Muscle of arm (tissue), 14 donors: ENCODE measurements around the gene RSBN1L. TPM values are rescaled to one million over a fixed set of nuclear protein-coding genes. Genes with fewer than 3 reads are reported as not detected.
A peak's percentile ranks its signal among the peaks of the same experiment; 100 is the strongest.
"Not testable (repeated sequence)": the region's sequence is repeated elsewhere in the genome, so short reads cannot be mapped to it uniquely, and the experiment has no call there.

ENCODE experiments used
- DNase-seq: peaks from one replicate; pipeline ENCODE4 v3.0.0-alpha.2; 2013
- long read RNA-seq, 11 donors: transcript quantifications; one replicate each; lab custom pipeline, GENCODE V29; 2026
- polyA plus RNA-seq, 12 donors: library from polyadenylated mRNA; unstranded; fragments of 120-200 nt; gene quantifications; one replicate each; pipeline ENCODE4 v1.2.1, GENCODE V29; 2013; ENCODE audit not compliant: insufficient read length in 12 of 12

RSBN1L gene
- 10 to 100 TPM; 13.5 to 64.7 (median 20.5) TPM for polyA plus RNA-seq
- long read RNA-seq, donor 1, full-length matches to known transcripts: 1 of 15 reads
- long read RNA-seq, donor 1, partial matches to known transcripts: 14 of 15 reads
- long read RNA-seq, donor 1, other reads (novel, unspliced or antisense): 0 of 15 reads
- long read RNA-seq, donor 2, full-length matches to known transcripts: 1 of 1 reads
- long read RNA-seq, donor 2, partial matches to known transcripts: 0 of 1 reads
- long read RNA-seq, donor 2, other reads (novel, unspliced or antisense): 0 of 1 reads
- long read RNA-seq, donor 3: 0 reads
- long read RNA-seq, donor 4, full-length matches to known transcripts: 1 of 1 reads
- long read RNA-seq, donor 4, partial matches to known transcripts: 0 of 1 reads
- long read RNA-seq, donor 4, other reads (novel, unspliced or antisense): 0 of 1 reads
- long read RNA-seq, donor 5, full-length matches to known transcripts: 3 of 3 reads
- long read RNA-seq, donor 5, partial matches to known transcripts: 0 of 3 reads
- long read RNA-seq, donor 5, other reads (novel, unspliced or antisense): 0 of 3 reads
- long read RNA-seq, donor 6, partial matches to known transcripts: 0 of 1 reads
- long read RNA-seq, donor 6, other reads (novel, unspliced or antisense): 0 of 1 reads
- long read RNA-seq, donor 7, full-length matches to known transcripts: 1 of 1 reads
- long read RNA-seq, donor 7, partial matches to known transcripts: 0 of 1 reads
- long read RNA-seq, donor 7, other reads (novel, unspliced or antisense): 0 of 1 reads
- long read RNA-seq, donor 8, full-length matches to known transcripts: 1 of 1 reads
- long read RNA-seq, donor 8, partial matches to known transcripts: 0 of 1 reads
- long read RNA-seq, donor 8, other reads (novel, unspliced or antisense): 0 of 1 reads
- long read RNA-seq, donor 9: 0 reads
- long read RNA-seq, donor 10, full-length matches to known transcripts: 2 of 2 reads
- long read RNA-seq, donor 10, partial matches to known transcripts: 0 of 2 reads
- long read RNA-seq, donor 10, other reads (novel, unspliced or antisense): 0 of 2 reads
- long read RNA-seq, donor 11: 0 reads

DNA sequence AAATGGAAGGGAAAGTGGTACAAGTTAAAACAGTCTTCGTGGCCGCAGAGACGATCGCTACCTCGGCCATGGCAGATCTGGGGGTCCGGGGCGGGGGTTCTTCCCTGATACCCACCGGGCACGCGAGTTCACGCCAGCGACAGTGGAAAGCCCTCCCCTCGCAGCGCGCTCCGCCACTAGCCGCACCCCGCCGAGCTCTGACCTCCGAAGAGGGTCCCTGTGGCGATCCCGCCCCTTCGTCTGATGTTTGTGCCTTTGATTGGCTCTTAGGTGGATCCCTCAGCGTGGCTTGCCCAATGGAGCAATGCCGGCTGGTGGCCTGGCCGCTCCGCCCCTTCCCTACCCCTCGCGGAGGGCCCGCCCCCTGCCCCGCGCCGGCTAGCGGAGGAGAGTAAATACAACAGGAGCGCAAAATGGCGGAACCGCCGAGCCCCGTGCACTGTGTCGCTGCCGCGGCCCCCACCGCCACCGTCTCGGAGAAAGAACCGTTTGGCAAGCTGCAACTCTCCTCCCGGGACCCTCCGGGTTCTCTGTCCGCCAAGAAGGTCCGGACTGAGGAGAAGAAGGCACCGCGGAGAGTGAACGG lies at the start of gene RSBN1L:
Gene RSBN1L (plus strand): TSS at position 403 of the 586 bp plus-strand sequence. CDS start 11 bp downstream, at position 414.
- DNase-seq: peak; percentile 98

DNA sequence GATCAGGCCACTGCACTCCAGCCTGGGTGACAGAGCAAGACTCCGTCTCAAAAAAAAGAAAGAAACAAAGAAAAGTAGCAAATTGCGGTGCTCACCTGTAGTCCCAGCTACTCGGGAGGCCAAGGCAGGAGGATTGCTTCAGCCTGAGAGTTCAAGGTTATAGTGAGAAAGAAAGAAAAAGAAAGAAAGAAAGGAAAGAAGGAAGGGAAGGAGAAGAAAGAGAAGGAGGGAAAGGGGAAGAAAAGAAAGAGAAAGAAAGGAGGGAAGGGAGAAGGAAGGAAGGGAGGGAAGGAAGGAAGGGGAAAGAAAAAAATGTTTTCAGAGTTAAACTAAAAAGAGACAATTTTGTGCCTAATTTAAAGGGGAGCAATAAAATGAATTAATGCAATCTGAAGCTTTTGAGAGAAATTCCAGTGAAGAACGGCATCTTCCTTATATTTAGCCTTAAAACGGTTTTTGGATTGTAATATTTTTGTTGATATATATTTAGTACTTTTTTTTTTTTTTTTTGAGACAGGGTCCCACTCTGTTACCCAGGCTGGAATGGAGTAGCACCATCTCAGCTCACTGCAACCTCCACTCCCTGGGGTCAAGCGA lies 47.4 kb upstream of the RSBN1L start:
- DNase-seq: no peak

DNA sequence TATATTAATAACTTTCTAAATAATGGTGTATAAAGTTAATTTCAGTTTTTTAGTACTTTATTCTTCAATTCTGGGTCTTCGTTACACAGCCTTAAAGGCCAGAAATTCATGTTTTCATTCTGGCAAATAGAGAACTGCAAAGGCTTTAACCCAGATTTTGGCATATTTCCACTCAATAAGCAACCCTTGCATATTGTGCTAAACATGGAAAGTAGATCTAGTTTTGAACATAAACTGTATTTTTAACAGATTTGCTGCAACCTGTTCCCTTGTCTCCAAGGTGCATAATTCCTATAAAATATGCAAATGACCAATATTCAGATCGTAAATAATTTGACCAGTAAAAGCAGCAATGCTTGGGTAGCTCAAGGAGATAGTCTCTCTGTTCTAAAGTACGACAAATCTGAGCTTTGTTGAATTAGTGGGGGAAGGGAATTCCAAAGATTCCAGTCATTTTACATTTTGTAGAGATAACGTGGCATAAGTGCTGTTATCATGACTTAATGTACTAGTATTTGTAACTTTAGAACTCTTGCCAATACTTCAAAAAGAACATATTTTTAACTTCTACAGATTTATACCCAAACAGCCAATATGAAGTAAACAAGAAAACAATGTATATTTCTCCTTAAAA lies 46.4 kb upstream of the RSBN1L start:
- no peak for DNase-seq

DNA sequence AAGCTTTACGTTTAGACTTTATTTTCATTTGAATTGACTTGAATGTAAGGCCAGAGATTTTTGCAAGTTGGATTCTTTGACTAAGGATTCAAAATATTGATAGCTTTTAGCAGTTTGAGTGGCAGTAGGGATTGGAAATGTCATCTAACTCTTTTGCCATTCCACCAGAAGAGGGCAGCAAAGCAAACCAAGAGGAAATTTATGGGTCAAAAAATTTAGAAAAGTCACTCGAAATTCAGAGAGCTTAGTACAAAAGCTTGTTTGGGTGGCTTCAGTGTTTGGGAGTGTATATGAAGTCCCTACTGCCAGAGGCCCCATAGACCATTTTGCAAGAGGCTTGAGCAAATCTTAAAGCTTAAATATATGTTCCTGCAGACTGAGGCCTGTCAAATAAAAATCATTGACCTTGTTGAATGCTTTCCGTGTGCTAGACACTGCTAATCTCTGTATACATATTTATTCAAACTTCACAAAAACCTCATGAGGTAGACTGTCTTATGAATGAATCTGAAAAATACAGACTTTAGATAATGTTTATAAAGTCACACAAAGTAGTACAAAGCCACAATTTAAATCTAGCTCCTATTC lies 44.6 kb upstream of the RSBN1L start:
- DNase-seq: peak; percentile 30

DNA sequence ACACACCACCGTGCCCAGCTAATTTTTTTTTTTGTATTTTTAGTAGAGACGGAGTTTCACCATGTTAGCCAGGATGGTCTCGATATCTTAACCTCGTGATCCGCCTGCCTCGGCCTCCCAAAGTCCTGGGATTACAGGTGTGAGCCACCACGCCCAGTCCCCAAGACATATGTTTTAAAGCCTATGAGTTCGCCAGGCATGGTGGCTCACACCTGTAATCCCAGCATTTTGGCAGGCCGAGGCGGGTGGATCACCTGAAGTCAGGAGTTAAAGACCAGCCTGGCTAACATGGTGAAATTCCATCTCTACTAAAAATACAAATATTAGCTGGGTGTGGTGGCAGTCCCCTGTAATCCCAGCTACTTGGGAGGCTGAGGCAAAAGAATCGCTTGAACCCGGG lies 43.4 kb upstream of the RSBN1L start:
- not testable (repeated sequence) for DNase-seq

DNA sequence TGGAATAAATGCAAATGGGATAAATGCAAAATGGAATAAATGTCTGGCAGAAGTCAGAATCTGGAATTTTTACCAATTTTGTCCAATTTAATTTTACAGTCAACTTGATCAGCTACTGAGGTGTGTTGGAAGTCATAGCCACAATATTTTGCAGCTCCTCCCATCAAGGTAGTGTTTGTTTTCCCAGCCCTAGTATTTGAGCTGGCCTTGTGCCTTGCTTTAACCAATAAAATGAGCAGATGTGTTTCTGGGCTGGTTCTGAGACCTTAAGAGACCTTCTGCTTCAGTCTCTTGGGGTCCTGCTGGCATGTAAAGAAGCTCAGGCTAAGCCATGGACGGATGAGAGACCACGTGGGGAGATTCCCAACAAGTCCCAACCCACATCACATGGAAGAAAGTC lies 42.7 kb upstream of the RSBN1L start:
- no peak for DNase-seq

DNA sequence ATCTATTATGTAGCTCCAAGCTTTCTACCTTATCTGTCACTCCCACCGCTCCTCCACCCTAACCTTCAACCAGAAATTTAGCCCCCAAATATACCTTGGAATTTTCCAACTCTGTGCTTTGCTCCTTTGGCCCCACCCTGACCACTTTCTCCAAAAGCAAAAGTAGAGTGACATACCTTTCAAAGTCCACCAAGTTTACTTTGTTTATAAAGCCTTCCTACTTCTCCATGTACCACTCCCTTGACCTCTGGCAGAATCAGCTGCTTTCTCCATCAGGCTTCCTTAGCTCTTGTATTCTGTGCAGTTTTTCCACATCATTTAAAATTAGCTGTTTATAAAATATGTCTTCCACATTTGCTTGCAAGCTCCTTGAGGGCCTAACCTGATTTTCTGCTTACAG lies 40.9 kb upstream of the RSBN1L start:
- DNase-seq: no peak

DNA sequence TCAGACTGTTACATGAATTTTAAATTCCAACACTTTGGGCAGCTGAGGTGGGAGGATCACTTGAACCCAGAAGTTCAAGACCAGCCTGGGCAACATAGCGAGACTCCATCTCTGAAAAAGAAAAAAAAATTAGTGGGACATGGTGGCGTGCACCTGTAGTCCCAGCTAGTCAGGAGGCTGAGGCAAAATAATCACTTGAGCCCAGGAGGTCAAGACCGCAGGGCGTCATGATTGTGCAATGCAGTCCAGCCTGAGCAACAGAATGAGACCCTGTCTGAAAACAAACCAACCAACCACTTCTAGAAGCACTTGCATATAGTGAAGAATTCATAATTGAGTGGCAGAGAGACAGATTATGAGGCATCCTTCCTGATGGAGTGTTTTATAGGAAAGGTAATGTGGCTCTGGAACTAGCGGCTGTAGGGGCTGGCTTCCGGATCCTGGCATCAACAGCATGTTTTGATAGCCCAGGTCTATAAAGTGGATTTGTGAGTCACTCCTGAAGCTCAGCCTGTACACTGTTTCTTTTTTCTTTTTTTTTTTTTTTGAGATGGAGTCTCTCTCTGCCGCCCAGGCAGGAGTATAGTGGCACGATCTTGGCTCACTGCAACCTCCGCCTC lies 40.3 kb upstream of the RSBN1L start:
- DNase-seq: no peak

DNA sequence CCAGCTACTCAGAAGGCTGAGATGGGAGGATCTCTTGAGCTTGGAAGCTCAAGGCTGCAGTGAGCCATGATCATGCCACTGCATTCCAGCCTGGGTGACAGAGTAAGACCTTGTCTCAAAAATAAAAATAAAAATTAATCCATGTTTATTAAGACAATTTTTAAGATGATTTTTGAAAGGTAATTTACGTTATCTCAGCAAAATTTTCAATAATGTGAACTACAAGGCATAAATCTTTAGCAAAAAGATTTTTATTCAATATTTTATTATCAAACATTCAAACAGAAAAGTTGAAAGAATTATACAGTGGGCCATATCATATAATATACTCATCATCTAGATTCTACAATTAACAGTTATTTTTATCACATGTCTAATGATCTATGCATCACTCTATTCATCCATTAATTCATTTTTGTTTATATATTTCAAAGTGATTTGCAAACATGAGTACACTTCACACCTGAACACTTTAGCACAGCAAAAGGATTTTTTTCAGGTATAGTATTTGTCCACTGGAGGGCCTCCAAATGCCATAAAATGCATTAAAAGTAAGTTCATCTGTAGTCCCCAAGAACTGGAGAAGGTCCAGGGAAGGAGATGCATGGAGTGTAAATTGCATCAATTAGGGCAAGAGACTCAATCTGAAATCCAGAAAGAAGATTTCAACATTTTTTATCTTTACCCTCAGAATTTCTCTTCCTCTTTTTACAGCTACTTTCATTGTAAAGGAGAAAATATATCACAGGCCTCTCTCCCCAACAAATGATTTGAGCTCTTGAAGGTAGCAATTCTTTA lies 38.6 kb upstream of the RSBN1L start:
- DNase-seq: peak; percentile 34

DNA sequence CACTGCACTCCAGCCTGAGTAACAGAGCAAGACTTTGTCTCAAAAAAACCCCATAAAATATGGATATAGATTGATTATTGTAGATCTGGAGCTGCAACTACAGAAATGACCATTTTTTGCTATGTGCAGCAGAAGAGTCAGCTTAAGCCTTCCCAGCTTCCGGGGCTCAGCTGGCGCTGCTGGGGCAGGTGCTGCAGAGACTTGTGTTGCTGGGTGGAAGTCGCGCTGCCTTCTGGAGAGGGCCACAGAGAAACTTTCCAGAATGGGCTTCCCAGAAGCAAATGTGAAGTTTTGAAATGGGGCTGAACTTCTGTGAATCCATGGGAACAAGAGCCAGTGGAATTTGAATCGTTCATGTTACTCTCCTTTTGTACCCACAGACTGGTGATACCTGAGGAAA lies 37.3 kb upstream of the RSBN1L start:
- DNase-seq: no peak

DNA sequence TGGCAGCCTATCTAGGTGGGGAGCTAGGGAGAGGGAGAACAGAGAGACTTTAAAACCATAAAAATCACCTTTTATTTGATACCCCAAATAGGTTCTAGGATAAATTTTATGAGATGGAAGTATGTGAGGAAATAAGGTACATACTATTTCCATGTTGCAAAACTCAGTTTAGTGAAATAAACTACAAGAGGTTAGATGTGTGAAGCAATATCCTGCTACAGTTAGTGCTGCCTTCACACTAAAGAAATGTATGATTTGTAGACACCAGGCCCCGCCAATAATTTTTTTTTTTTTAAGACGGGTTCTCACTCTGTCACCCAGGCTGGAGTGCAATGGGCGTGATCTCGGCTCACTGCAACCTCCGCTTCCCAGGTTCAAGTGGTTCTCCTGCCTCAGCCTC lies 34.4 kb upstream of the RSBN1L start:
- DNase-seq: no peak

DNA sequence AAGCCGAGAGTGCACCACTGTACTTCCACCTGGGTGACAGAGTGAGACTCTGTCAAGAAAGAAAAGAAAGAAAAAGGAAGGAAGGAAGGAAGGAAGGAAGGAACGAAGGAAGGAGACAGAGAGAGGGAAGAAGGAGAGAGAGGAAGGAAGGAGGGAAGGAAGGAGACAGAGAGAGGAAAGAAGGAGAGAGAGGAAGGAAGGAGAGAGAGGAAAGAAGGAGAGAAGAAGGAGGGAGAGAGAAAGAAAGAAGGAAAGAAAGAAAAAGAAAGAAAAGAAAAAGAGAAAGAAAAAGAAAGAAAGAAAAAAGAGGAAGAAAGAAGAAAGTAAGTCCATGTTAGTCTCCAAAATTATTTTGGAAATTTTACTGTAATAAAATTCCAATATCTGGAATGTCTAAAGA lies 33.4 kb upstream of the RSBN1L start:
- DNase-seq: no peak

DNA sequence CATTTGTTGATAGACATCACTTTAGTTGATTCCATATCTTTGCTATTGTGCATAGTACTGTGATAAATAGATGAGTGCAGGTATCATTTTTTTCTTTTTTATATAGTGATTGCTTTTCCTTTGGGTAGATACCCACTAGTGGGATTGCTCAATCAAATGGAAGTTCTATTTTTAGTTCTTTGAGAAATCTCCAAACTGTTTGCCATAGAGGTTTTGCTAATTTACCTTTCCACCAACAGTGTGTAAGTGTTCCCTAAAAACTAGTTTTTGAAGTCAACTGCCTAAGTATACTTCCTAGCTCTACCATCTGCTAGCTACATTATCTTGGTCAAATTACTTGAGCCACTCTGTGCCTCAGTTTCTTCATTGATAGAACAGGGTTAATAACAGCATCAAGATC lies 31.5 kb upstream of the RSBN1L start:
- DNase-seq: no peak

DNA sequence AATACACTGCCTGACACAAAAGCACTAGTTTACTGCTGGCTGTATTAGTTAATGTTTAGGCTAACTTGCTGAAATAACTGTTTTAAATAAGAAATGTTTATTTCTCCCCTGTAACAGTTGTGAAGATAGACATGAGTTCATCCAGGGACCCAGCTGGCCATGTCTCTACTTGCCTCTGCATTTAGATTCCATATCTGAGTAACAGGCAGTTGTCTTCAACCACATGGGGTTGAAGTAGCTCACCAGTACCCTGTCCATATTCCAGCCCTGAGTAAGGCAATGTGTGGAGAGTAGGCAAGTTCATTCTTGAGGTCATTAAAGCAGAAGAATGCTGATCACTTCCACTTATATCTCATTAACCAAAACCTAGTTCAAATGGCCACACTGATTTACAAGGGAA lies 31.1 kb upstream of the RSBN1L start:
- no peak for DNase-seq

DNA sequence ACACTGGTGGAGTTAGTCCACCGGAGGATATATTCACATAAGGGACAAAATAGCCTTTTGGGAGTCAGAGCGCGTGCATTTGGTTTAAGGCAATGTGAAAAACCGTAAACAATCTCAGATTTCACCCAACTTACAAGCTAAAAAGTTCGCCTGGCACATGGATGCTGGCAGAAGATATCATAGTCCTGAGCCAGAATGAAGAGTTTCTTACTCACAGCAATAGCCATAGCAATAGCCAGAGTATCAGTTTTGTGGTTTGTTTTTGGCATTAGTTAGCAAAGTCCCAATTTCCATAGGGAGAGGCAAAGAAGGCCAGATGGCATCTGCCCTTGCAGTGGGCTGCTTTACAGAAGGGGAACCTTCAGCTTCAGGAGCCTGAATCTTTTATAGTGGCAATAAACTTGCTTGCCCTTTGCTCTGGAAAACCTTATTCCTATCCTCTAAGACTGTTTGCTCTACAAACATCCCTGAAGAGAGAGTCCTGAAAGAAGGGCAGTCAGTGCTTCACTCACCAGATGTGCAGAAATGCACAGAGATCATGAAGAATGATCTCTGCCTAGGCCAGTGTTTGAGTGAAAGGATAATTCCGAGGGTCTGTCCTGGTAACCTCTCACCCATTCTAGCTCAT lies 28.7 kb upstream of the RSBN1L start:
- no peak for DNase-seq

DNA sequence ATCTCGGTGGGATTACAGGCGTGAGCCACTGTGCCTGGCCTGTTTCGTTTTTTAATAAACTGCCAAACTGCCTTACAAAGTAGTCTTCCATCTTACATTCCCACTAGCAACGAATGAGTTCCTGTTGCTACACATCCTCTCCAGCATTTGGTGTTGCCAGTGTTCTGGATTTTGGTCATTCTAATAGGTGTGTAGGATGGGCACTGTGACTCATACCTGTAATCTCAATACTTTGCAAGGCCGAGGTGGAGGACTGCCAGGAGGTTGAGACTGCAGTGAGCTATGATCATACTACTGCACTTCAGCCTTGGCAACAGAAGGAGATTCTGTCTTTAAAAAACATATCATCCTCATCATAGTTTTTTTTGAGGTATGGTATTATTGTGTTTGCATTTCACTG lies 21.4 kb upstream of the RSBN1L start:
- no peak for DNase-seq

DNA sequence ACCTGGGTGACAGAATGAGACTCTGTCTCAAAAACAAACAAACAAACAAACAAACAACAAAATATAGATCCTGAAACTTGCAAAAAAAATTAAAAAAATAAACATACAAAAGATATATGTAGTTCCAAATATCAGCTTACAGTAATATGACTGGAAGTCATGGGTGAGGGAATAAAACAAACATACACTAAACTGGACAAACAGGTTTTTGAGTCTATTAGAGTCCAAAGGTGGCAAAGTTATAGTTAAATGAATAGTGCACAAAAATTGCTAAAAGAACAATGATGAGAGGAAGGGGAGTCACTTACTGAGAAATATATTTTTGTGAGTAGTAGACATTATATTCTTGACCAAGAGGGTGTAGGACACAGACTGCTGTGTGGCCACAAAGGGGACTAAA lies 16.7 kb upstream of the RSBN1L start:
- no peak for DNase-seq

DNA sequence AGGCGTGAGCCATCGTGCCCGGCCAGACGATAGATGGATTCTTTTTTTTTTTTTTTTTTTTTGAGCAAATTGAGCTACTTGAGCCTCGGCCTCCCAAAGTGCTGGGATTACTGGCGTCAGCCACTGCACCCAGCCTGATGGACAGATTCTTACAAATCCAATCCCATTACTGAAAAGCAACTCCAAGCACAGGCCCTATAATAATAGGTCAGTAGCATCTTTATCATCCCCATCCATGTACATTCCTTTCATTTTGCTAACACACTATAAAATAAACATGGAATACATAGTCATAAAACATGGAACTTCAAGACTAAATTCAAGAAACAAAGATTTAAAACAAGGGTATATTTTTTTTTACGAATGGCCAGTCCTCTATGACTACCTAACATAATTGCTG lies 16.0 kb upstream of the RSBN1L start:
- no peak for DNase-seq

DNA sequence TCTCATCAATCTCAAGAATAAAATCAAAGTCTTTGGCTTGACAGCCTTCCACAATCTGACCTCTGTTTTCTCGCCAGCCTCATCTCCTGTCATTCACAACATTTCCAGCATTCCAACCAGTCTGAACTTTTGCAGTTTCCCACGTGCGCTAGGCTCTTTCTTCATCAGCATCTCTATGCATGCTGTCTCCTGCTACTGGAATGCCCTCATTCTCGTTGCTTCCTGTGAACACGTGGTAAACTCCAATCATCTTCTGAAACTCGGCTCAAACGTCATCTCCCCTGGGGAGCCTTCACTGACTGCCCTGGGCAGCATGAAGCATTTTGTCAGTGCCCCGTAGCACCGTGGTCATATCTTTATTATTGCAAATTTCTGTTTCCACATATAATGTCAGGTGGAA lies 12.2 kb upstream of the RSBN1L start:
- DNase-seq: peak; percentile 28
